Brain microvascular endothelial cell (primary cell): Measurements from ENCODE around the gene SLC4A1AP.

Experiments used
- DNase-seq: peaks from one replicate; pipeline ENCODE4 v3.0.0-alpha.2; 2020
- H3K27ac ChIP-seq: fragments of 250-450 bp; sonication (Bioruptor Pico); 2 replicates; pipeline ENCODE4 v1.5.1; 2020; ENCODE audit warnings: mild to moderate bottlenecking, moderate library complexity
- H3K27me3 ChIP-seq: fragments of 250-450 bp; sonication (Bioruptor Pico); replicated peaks from 2 replicates; pipeline ENCODE4 v1.5.1; 2020; ENCODE audit warnings: mild to moderate bottlenecking
- H3K36me3 ChIP-seq: fragments of 250-450 bp; sonication (Bioruptor Pico); replicated peaks from 2 replicates; pipeline ENCODE4 v1.5.1; 2020; ENCODE audit warnings: mild to moderate bottlenecking
- H3K4me3 ChIP-seq: 2 replicates; pipeline ENCODE4 v1.5.1; 2011; ENCODE audit warnings: low read depth, mild to moderate bottlenecking, control low read depth, low read length, moderate library complexity
- CTCF ChIP-seq: IDR thresholded peaks from 2 replicates; pipeline ENCODE4 v1.5.1; 2011; ENCODE audit warnings: low read depth, mild to moderate bottlenecking, moderate library complexity, low read length, control low read depth, inconsistent platforms; ENCODE audit errors: missing control alignments
- in situ Hi-C: cut with HindIII; loops from 2 replicates; pipeline ENCODE4 v1.10.0; 2017; ENCODE audit warnings: low sequenced_read_pairs, low pct_ligation_motif_present

Gene SLC4A1AP

GRCh38 chr2:27661371-27661770 lies 2.3 kb upstream of the SLC4A1AP start:
- DNase-seq: no peak
- TF ChIP-seq CTCF: no peak
- H3K27ac ChIP-seq: no peak overlapping the region
- no peak overlapping the region for H3K4me3 ChIP-seq
- peaks cover 31% of the 10 kb centered on the region for H3K36me3 ChIP-seq
- in situ Hi-C loops: no loop called here
- no peaks in the 10 kb centered on the region for H3K27me3 ChIP-seq

- H3K4me3 ChIP-seq: peak overlapping the region; percentile 95
- H3K27me3 ChIP-seq: no peaks in the 10 kb centered on the region
- peaks cover 24% of the 10 kb centered on the region for H3K36me3 ChIP-seq
- in situ Hi-C loops: no loop called here
- TF ChIP-seq CTCF: peak; percentile 2
- H3K27ac ChIP-seq: peak overlapping the region; percentile 88
- no peak for DNase-seq
Measured at GRCh38 chr2:27664154-27664574, 475 bp downstream of the SLC4A1AP start.

GRCh38 chr2:27664622-27665363 lies 1.1 kb downstream of the SLC4A1AP start:
- Histone ChIP-seq H3K27ac (no peak overlapping the region), H3K27me3 (no peaks in the 10 kb centered on the region), H3K36me3 (peaks cover 27% of the 10 kb centered on the region), H3K4me3 (peak overlapping the region; percentile 95)
- no peak for TF ChIP-seq CTCF
- DNase-seq: no peak
- in situ Hi-C loops: no loop called here

DNA sequence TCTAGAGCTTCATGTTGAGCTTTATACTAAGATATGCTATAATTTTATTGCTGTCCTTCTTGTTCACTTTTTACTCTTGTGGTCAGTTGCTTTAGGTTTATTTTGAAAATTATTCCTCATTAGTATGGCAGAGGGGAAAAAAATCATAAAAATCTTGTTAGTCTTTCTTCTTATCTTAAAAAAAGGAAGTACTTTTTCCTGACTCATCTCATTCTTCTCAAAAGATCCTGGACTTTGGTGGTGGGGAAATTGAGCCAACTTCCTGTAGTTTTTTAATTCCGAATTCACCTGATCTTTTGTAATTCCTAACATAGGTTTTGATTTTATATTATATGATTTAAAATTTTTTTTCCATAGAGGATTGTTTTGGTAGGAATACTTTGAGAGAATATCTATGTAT lies 3.8 kb downstream of the SLC4A1AP start:
- in situ Hi-C loops: no loop called here
- no peak overlapping the region for H3K27ac ChIP-seq

DNA sequence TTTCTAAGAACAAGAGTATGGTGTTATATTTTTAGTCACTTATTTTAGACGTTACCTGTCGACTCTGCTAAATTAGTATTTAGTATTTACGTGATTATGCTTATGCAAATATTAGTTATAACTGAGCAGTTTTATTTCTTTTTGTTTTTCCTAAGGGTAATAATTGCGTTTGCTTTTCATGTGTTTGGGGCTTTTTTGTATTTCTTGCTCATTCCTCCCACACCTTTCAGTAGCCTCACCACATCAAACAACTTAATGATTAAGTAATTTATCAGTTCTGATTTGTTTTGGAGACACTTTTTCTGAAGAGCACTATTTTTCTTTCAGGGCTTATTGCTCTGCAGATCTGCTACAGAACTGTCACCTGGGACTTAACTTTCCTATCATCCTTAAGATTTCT lies 7.5 kb downstream of the SLC4A1AP start:
- in situ Hi-C loops: no loop called here
- no peak for TF ChIP-seq CTCF
- Histone ChIP-seq H3K27me3 (no peaks in the 10 kb centered on the region), H3K27ac (no peak overlapping the region), H3K36me3 (peaks cover 38% of the 10 kb centered on the region), H3K4me3 (no peak overlapping the region)
- DNase-seq: no peak

More for the DNA sequence above, 3.8 kb downstream of the SLC4A1AP start:
- no peaks in the 10 kb centered on the region for H3K27me3 ChIP-seq
- no peak for TF ChIP-seq CTCF
- DNase-seq: no peak
- H3K36me3 ChIP-seq: peaks cover 20% of the 10 kb centered on the region
- no peak overlapping the region for H3K4me3 ChIP-seq
